NCI-H69 (cell line): ENCODE measurements around the gene CNTNAP2.
"Not testable (repeated sequence)": the region's sequence is repeated elsewhere in the genome, so short reads cannot be mapped to it uniquely, and the experiment has no call there.

Experiments used
- DNase-seq: peaks from one replicate; lab custom pipeline; 2025; lab: John Stamatoyannopoulos, UW

CNTNAP2 gene

DNA sequence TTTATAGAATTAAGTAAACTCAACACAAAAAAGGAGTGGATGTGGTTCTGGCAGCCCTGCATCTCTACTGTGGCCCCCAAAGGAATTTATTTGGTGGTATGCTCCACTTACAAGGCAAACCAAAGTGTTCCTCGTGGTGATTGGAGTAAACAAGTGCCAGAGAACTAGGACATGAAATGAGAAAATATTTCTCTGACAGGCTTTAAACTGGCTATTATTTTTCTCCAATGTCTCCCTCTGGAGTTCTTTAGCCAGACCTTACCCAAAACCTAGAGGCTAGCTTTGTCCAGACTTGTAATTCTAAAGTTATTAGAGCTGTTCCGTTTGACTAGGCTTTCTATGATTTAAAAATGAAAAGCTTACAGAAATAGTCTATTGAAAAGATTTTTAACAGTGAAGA is 990.1 kb downstream of the CNTNAP2 start:
- no peak for DNase-seq

- not testable (repeated sequence) for DNase-seq
These were observed 997.9 kb downstream of the CNTNAP2 start for GRCh38 chr7:147114525-147114924.

DNA sequence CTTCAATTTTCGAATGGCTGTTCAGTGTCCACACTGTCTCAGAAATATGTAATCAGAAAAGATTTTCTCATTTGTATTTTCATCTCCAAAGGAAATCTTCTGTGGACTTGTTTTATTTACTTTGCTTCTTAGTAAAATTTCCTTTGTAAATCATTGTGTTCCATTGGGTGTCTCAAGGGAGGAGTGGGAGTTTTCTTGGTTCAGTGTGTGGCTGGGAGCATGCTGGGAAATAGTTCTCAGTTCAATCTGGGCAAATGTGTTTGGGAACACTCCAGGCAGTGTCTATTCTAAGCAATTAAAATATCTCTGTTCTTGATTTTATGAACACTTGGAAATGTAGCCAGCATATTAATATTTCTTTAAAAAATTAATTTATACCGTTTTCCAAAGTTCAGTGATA is 1019.8 kb downstream of the CNTNAP2 start:
- DNase-seq, result no peak

DNA sequence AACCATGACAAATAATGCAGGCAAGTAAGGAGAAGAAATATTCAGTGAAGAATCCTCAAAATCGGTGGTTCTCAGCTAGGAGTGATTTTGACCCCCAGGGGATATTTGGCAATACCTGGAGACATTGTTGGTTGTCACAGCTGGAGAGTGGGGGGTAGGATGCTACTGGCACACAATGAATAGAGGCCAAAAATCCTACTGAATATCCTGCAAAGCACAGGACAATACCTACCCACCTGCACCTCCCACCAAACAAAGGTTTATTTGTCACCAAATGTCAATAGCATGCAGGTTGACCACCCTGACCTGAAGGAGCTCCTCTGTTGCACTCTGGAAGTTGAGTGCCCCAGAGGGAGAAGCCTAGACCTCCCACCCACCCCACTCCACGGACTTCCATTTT is 1028.6 kb downstream of the CNTNAP2 start:
- DNase-seq, result peak; percentile 84

DNA sequence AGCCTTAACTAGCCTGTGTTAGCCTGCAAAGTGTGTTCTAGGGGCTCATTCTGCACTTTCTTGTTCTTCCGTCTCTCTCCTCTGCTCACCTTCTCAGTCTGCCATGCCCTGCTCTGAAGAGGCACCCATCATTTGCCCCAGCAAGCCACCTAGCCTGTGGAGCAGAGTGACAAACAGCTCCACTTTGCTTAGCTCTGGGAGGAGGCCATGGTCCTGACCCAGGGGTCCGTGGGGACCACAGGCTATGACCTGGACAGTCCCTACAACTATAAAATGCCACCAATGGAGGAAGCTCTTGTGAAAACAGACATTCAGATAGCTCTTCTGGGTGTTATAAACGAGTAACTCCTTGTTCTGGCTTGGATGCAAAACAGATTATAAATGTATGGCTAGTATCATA is 1029.6 kb downstream of the CNTNAP2 start:
- DNase-seq, result no peak

- DNase-seq, result peak; percentile 89
These were observed 1035.1 kb downstream of the CNTNAP2 start for GRCh38 chr7:147151661-147152060.

DNA sequence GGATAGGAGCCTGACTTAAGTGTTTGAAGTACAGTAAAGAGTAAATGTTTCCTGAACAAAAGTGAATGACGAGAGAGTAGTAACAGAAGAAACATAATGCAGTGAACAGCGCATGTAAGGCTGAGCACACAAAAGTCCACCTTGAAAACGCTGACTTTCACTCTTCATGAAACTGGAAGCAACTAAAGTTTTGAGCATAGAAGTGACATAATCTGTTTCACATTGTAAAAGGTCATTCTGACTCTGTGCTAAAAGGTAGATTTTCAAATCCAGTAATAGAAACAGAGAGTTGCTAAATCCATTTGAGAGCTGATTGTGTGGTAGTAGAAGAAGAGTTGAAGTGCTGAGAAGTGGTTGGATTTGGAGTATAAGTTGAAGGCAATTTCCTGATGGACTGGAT is 1037.0 kb downstream of the CNTNAP2 start:
- no peak for DNase-seq

DNA sequence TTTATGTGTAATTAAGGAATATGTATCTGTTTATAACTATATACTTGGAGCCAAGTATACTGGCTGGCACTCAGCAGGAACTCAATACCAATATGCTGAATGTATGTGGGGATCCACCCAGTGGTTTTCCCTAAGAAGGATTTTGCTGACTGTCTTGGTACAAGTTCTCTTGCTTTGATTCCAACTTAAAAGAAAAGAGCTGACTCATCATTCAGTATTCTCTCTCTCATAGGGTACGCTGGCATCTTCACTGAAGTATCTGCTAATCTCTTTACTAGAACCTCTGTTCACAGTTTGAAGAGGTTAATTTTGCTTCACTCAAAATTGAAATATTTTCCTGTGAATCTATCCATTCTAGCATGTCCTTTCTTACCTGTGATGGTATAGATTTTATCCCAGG is 1044.8 kb downstream of the CNTNAP2 start:
- no peak for DNase-seq

DNA sequence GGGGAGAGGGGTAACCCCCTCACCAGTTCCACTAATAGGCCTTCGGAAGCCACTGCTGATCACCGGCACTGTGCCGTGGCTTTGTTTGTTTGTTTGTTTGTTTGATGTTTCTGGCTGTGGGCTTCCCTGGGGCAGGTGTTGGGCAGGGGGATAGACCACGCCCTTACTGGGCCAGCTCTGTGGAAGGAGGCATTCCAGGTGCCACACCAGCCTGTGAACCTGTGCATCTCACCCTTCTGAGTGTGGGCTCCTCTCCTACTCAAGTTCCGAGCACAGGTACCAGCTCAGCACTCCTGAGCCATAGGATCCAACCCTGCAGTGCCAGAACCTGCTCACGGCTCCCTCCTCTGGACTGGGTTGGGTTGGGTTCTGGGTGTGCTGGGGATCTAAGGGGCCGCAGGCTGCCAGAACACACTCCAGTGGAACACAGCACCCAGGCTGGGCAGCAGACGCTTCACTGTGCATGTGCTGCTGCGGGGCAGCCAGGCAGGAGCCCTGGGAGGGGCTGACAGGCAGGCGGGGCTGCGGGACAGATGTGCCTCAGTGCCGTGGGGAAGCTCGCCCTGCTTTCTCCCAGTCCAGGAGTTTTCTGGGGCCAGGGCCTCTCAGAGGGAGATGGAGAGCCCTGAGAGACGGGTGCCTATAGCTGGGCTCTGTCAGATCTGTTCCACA is 1053.9 kb downstream of the CNTNAP2 start:
- no peak for DNase-seq

GRCh38 chr7:147171013-147171391 is 1054.4 kb downstream of the CNTNAP2 start:
- no peak for DNase-seq

DNA sequence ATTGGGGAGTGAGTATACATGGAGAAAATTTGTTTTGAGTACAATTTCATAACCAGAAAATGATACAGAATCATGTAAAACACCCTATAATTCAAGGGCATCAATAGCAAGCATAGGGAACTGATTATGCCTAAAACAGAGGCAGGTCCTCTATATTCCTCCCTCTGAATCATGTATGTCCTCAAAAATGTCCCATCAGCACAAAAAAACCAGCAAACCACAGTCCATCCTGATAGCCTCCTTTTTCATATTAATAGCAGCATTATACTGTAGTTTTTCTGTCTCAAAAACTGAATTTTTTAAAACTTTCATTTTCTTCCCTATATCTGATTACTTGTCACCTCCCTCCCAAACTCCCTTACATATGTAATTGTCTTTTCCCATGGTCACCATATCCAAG is 1057.3 kb downstream of the CNTNAP2 start:
- DNase-seq, result no peak

DNA sequence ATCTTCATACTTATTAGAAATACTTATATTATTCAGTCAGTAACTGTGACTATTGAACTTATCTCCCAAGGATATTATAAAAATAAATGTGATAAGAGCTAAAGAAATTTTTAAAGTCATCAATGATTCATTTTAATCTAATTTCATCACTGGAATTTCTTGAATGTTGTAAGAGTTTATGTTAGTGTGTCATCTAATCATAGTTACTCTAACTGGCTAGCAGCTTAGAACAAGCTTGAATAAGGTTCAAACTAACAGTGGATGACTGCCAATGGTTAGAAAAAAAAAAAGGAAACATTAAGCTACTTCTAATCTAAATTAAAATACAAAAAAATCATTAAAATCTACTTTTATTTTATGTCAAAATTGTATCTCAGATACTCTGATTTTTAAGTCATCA is 1066.3 kb downstream of the CNTNAP2 start:
- no peak for DNase-seq

DNA sequence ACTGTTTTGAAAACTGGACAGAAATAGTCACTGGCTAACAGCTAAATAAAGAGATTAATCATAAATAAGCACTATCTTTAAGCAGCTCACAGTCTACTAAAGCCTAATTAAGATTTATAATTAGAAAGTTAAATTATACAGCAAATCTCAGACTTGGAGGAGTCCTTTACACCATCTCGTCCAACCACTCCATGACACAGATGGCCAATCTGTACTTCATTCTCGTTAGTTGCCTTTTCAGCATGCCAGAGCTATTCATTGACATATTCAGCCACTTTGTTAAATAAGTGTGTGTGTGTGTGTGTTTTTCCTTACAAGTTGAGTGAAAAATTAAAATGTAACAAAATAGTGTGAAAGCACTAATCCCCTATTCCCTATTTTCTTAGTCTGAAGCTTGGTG is 1066.7 kb downstream of the CNTNAP2 start:
- no peak for DNase-seq

DNA sequence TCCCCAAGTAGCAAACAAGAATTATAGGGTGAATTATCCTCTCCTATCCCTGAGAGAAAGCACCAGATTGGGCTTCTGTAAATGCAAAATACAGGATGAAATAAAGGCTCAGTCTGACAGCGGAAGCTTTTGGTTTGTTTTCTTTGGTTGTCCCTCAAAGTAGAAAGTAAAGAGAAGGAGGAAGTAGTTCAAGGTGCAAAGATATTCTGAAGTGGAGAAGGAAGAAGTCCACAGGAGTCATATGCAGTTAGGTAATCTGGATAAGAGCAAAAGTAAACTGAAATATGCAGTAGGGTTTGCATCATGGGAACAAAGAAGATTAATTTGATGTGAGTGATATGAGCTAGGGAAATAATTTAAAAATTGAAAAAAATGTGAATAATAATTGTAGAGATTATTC is 1071.9 kb downstream of the CNTNAP2 start:
- no peak for DNase-seq

DNA sequence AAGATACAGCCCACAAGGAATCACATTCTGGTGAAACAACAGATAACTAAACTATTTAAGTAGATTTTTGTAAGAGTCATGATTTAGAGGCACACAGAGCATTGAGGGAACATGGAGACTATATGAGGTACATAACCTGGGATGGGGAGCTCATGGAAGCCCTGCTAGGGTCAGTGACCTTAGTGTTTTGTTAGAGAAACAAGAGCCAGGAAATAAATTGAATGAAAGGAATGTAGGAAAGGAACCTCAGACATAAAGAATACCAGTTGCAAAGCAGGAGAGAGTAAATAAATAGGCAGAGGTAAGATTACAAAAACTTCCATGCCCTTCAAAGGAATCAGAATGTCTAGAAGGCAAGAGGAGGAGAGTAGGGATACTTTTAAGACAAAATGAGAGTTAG is 1076.9 kb downstream of the CNTNAP2 start:
- DNase-seq, result no peak

DNA sequence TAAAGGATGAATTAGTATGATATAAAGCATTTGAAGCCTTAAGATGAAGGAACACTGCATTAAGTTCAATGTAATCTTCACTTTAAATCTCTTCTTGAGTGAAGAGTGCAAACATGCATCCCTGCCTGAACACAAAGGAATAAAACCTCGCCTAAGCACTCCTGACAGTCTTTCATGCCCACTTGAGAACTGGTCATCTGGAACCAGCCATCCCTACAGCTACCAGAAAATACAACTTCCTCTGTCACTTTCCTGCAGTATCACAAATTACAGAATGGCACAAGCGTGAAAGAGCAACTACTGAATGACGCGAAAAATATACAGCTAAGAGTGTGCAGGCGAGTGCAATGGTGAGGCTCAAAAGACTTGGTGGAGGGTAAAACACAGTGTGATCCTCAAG is 1079.9 kb downstream of the CNTNAP2 start:
- no peak for DNase-seq

GRCh38 chr7:147197006-147197405 is 1080.4 kb downstream of the CNTNAP2 start:
- DNase-seq, result no peak

- peak; percentile 14 for DNase-seq
These were observed 1083.3 kb downstream of the CNTNAP2 start for GRCh38 chr7:147199868-147200267.

- DNase-seq, result peak; percentile 34
These were observed 1091.4 kb downstream of the CNTNAP2 start for GRCh38 chr7:147207988-147208387.

- DNase-seq, result no peak
These were observed 1114.7 kb downstream of the CNTNAP2 start for GRCh38 chr7:147231275-147231674.

GRCh38 chr7:147235645-147236382 is 1119.2 kb downstream of the CNTNAP2 start:
- DNase-seq, result no peak

DNA sequence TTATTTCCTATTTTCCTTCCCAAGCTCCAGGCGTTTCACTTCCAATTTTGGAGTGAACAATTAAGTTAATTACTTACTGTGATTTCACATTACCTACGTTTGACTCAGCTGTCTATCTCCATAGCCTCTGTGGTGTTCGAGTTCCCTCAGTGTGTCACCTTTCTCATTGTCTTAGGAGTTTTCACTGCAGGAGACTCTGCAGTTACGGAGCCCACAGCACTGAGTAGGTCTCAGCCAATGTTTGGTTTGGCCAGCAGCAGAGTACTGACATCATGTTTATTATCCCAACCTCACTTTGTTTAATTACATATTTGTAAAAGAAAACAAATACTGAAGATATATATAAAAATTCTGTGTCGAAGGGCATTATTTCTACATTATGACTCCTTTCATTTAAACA is 1123.9 kb downstream of the CNTNAP2 start:
- DNase-seq, result peak; percentile 93

DNA sequence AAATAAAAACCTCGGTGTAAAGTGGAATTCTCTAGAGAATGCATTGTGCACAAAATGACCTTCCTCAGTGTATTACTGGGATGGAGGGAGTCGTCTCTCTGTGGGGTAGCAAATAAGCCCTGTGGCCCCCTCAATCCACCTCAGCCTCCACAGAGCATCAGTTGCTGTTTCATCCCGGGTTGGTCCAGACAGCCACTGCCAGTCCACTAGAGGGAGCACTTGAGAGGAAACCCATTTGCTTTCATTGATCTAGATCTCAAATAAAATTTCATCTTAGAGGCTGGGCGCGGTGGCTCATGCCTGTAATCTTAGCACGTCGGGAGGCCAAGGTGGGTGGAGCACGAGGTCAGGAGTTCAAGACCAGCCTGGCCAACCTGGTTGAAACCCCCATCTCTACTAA is 1128.7 kb downstream of the CNTNAP2 start:
- DNase-seq, result peak; percentile 69

GRCh38 chr7:147249956-147250355 is 1133.4 kb downstream of the CNTNAP2 start:
- peak; percentile 47 for DNase-seq
